ENCODE data around the gene HOXC5.

The HOXC5 gene

DNA sequence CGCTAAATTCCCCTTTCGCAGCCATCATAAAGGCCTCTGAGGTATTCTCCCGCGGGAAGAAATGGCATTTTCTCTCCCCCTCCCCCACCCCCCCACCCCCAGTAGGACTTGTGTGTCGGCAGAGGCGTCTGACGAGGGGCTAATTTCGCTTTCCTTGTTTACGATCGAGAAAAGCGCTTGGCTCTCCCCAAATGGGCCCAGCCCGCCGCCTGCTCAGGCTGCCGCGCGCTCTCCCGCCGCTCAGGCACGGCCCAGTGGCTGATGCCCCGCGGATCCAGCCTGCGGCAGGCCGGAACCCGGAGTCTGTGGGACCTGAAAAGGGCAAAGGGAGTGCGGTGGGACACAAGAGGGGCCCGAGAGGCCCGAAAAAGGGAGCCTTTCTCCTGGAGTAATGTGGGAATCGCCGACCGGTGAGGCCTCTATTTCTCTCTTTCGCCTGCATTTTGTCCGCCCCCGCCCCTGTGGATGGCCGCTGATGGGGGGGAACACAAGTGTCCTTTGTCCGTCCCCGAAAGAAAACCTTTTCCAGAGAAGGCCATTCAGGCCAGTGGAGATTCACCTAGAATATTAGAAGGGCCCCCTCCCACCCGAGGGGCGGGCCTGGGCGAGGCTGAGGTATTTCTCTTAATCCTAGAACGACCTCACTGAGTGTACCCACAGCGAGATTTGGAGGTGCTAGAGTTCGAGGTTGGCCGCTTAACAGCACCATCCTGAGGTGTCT is 13.6 kb upstream of the HOXC5 start:
- DNase-seq (ENCODE audit: extremely low read depth in 1 of 2, low read depth in 1 of 2): no peak

DNA sequence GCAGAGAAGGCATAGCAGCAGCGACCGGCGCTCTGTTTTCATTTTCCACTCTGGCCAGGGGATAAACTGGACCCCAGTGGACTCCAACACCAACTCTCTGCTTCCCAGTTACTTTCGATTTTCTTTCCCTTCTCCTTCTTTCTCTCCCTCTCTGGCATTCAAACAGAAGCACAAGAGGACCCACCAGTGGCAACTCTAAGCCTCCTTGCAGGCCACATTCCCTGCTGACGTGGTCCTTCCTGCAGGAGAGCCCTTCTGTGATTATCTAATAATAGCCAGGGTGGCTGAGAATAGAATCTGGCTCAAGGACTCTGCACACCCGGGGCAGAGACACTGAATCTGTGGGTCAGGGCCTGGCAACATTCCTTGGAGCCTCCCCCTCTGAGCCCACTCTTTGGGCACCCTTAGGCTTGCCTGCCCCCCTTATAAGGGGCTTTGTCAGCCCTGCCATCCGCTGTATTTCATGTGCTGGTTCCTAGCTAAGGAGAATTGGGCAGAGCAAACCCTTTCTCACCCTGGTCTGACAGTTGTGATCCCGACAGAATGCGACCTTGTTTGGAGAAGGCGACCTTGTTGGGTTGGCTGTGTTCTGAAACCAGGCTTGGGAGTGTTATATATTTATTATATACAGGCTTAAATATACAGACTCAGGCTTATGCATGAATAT is 12.8 kb upstream of the HOXC5 start:
- DNase-seq (ENCODE audit: extremely low read depth in 1 of 2, low read depth in 1 of 2): no peak

DNA sequence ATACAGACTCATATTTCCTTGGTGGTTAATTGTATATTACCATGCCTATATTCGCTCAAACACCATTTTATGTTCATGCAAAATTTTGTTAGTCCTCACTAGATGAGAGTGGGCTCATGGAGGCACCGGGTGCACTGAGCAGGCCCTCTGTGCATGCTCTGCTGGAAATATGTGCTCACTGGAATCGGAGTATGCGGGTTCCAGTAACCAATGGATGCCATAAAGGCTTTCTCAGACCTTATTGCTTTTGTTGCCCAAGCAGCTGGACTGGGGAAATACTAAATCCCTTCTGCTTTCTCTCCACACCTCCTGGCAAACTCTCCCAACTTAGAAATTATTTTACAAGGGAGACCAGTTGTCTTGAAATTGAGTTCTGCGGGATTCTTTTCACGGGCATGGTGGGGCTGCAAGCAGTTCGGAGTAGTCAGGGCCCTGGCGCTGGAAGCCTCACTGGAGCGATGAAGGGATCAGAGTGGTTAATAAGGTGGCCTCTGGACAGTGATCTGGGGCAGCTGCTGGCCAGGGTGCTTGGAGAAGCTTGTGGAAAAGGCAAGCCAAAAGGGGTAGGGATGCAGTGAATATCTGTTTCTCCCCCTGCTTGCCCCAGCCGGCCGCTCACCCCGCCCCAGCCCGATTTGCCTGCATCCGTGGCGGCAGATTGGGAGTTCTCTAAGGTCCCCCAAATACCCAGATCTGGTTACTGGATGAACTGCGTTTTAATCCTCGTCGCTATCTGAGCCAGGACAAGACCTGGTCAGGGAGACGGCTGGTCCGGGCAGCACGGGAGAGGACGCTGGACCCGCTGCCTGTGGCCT is 12.1 kb upstream of the HOXC5 start:
- no peak for DNase-seq (ENCODE audit: extremely low read depth in 1 of 2, low read depth in 1 of 2)

DNA sequence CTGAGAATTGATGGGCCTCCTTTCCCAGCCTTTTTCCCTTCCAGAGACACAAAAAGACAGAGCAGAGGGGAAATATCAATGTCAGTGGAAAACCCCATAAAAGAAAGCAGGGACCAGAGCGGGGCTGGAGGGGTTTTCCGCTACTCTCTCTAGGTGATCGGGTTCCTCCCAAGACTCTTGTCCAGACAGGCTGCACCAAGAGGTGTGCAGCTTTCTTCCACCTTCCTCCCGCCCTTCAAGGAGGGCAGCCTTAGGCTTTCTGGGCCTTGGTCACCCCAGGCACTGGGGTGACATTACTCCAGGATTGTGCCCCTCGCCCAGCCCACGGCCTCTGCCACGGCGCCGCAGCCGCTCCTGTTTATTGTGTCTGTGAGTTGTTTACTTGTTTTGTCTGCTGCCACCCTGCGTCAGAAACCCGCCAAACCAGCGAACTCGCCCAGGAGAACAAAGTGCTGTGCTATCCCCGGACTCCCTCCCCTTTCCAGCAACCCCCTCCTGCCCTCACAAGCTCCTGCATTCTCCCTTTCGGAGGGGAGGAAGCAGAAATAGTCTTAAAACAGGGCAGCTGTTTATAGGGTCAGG is 11.3 kb upstream of the HOXC5 start:
- no peak for DNase-seq (ENCODE audit: extremely low read depth in 1 of 2, low read depth in 1 of 2)

DNA sequence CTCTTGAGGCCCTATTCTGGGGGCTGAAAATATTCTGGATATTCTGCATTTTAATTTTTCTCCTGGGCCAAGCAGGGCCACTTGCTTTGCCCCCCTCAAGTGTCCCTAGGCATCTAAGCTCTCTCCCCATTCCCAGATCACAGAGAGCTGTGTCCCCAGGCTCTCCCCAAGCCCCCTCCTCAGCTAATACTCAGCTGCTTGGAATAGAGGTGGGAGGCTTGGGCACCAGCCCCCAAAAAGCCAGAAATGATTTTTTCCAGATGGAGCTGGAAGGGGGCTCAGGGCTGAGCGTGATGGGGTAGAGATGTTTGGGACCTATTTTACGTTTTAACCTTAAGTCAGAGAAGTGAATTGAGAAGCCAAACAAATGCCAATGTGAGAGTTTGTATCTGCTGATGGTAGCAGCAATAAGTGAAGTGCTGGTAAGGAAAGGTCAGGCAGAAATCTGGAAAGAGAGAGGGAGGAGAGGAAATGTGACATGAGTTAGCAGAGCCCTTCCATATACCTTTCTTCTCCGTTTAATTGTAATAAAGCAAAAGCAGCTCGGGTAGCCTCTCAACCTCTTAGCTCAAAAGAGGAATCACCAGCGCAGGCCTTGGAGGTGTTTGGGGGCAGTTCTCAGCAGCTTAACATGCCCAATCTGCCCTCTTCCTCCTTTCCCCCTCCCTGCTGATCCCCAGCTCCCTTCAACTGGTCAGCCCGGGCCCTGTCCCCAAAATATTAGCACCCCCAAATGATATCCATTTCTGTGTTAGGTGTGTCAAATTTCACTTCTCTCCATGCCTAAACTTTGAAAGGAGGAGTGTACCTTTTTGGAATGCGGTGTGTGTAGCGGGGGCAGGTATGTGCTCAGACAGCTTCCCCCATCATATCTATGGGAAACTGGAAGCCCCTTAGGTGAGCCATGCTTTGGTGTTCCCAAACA is 9.6 kb upstream of the HOXC5 start:
- no peak for DNase-seq (ENCODE audit: extremely low read depth in 1 of 2, low read depth in 1 of 2)

DNA sequence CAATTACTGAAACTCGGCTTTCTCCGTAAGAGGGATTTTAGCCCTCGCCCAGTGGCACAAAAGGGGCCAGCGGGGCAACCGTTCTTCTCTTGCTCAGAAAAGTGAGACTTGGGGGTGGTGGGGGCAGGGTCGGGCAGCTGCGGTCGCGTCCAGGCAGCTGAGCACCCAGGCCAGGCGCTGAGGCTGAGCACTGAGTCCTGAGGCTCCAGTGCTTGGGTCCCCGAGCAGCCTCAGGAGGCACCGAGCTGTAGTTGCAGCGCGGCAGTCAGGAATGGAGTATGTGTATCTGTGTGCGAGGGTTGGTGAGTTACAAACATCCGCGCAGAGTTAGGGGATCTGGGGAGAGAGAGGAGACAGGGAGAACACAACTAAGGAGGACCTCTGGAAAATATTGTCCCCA is 8.7 kb upstream of the HOXC5 start:
- DNase-seq (ENCODE audit: extremely low read depth in 1 of 2, low read depth in 1 of 2): no peak

DNA sequence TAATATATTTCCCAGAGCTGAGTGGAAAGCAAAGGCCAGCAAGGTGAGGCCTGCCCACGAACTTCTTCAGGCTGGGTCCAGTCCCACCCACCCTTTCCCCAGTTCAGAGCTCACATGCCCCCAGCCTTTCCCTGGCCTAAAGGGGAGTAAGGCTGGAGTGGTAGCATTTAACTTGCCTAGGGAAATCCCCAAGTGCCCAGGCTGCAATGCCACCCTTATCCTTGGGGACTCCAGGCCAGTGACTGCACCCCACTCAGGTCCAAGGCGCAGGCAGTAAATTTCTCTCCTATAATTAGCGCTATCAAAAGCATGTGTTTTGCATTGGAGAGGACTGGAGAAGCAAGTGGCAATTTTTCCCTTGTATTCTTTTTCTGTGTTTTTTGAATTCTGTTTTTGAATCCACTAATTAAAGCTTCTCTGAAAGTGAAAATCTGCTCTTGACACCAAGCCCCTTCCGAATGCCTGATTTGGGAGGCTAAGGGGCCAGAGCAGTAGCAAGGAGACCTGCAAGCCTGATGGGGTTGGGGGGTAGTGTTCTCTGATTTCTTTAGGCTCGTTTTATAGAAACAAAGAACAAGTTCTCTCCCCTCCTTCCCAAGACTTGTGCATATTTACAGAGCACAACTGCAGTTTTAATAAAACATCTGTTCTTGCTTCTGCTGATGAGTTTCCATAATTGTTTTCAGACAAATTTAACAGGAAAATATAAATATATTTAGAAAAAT is 8.1 kb upstream of the HOXC5 start:
- no peak for DNase-seq (ENCODE audit: extremely low read depth in 1 of 2, low read depth in 1 of 2)

DNA sequence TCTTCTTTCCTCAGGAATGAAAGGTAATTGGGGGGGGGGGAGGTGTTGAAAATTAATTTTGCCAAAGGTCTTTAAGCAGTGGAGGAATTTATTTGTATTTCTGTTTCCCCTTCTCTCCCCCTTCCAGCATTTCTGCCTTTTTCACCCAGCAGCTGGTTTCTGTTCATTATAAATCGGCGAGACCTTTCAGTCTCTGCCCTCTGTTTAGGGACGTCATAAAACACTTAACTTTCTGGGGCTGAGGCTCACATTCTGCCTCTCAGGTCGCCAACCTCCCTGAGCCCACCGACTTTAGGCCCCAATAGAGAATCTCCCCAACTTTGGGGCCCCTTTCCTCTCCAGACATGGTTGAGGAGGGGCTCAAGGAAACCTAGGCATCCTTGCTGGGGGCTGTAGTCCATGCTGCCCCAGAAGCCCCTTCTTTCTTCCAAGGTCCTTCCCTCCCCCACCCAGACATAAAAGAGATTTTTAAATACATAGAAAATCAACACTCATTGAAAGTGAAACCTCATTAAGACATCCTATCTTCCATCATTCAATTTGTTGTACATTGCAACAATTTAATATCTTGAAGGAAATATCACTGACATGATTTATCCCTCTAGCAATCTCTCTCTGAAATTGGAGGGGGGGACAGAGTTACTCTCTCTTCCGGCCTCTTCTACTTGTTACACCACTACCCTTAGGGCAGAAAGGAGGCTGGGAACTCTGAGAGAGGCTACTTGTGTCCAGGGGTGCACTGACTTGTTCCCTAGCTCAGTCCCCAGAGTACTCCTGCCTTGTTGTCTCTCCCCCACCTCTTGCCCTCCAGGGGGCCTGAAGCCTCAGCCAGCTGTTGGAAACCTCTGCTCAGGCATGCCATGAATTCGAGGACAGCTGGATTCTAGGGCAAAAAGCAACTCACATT is 7.1 kb upstream of the HOXC5 start:
- DNase-seq (ENCODE audit: extremely low read depth in 1 of 2, low read depth in 1 of 2): no peak

DNA sequence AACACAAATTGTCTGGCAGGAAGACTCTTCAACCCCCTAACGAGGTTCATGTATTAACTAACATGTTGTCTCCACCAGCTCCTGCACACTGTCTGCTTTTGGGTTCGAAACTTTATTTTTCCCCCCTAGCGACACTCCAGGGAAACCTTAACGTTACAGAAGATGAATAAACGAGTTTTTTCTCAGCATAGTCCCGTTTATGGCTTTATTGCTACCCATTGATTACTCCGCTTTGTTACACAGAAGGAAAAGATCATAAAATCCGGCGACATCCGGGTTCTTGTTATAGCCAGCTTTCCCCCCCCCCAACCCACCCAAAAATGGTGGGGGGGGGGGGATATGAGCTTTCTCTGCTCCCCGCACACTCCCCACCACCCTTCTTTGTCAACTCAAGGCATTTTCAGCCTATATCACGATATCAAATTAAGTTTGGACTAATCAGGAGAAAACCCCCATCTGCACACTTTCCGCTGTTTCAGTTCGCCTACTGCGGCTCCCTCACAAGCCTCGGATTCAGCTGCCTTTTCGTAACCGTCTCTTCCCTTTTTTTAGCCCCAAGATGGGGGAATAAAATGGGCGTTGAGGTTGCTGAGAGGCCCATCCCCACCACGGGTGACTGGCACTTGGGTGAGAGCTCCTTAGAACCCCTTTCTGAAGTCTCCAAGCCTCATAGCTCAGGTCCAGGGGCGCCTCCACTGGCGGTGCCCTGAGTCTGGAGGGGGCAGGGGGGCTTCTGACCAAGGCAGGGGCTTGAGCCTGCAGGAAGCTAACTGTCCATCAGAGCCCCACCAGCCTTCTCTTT is 6.0 kb upstream of the HOXC5 start:
- no peak for DNase-seq (ENCODE audit: extremely low read depth in 1 of 2, low read depth in 1 of 2)

DNA sequence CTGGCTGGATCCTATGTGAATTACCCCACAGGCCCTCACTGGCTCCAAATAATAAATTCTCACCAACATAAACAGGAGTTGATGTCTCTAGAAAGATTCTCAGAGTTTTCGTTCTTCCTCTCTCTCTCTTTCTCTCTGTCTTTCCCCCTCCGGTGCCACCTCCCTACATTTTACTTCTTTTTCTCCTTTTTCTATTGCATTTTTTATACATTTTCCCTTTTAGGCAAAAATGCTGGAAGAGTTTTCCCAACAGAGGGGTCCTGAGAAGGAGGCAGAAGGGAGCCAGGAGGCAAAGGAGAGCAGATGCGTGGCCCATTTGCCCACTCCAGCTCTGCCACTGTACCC is 5.4 kb upstream of the HOXC5 start:
- DNase-seq (ENCODE audit: extremely low read depth in 1 of 2, low read depth in 1 of 2): no peak

DNA sequence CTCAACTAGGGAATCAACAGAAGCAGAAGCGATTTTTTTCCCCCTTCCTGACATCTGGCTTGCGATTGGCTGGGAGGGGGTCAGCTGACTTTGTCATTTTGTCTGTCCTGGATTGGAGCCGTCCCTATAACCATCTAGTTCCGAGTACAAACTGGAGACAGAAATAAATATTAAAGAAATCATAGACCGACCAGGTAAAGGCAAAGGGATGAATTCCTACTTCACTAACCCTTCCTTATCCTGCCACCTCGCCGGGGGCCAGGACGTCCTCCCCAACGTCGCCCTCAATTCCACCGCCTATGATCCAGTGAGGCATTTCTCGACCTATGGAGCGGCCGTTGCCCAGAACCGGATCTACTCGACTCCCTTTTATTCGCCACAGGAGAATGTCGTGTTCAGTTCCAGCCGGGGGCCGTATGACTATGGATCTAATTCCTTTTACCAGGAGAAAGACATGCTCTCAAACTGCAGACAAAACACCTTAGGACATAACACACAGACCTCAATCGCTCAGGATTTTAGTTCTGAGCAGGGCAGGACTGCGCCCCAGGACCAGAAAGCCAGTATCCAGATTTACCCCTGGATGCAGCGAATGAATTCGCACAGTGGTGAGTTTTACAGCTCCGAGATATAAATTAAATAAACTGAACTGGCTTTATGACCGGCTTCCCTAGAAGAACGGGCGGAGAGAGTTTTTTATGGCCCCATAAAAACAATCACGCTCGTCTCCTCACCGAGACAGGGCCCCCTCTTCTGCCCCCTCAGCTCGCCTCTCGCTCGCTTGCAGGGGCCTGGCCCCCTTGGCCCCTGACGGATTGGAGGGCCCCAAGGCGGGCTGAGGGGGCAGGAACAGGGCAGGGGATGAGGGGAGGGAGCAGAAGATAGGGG is 4.3 kb upstream of the HOXC5 start, which contains the start of gene HOXC6:
TSS of gene HOXC6 (plus strand) at position 127 of the 888 bp plus-strand sequence. CDS start at position 209, 82 bp downstream.
- no peak for DNase-seq (ENCODE audit: extremely low read depth in 1 of 2, low read depth in 1 of 2)

DNA sequence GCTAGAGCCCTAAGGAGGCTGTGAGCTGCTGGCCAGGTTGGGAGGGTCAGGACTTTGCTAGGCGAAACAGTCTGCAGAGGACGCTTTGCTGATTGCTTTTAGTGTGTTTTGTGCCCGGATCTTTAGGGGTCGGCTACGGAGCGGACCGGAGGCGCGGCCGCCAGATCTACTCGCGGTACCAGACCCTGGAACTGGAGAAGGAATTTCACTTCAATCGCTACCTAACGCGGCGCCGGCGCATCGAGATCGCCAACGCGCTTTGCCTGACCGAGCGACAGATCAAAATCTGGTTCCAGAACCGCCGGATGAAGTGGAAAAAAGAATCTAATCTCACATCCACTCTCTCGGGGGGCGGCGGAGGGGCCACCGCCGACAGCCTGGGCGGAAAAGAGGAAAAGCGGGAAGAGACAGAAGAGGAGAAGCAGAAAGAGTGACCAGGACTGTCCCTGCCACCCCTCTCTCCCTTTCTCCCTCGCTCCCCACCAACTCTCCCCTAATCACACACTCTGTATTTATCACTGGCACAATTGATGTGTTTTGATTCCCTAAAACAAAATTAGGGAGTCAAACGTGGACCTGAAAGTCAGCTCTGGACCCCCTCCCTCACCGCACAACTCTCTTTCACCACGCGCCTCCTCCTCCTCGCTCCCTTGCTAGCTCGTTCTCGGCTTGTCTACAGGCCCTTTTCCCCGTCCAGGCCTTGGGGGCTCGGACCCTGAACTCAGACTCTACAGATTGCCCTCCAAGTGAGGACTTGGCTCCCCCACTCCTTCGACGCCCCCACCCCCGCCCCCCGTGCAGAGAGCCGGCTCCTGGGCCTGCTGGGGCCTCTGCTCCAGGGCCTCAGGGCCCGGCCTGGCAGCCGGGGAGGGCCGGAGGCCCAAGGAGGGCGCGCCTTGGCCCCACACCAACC is 3.1 kb upstream of the HOXC5 start:
- no peak for DNase-seq (ENCODE audit: extremely low read depth in 1 of 2, low read depth in 1 of 2)

DNA sequence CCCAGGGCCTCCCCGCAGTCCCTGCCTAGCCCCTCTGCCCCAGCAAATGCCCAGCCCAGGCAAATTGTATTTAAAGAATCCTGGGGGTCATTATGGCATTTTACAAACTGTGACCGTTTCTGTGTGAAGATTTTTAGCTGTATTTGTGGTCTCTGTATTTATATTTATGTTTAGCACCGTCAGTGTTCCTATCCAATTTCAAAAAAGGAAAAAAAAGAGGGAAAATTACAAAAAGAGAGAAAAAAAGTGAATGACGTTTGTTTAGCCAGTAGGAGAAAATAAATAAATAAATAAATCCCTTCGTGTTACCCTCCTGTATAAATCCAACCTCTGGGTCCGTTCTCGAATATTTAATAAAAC is 2.4 kb upstream of the HOXC5 start:
- DNase-seq (ENCODE audit: extremely low read depth in 1 of 2, low read depth in 1 of 2): no peak

DNA sequence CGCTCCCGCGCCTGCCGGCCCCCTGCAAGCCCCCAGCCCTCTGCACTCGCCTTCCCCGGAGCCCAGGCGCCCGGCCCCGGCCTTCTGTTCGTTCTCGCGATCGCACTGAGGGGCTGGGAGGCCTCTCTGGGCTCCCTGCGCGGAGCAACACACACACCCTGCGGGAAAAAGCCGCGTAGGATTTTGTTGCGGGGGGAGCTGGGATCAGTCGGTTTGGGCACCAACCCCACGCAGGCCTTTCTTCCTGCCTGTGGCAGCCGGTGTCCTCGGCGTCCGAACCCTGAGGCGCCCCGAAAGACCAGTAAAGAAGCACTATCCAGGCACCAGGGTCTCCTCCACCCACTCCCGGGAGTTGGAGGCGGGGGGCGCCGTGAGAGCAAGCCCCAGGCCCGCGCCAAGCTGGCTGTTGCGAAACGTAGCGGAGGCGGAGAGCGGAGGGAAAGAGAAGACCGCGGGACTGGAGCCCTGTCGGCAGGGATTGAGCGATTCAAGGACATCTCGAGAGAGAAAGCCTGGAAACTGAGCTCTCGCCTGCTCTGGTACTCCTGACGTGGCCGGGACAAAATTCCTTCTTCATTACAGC is 1.9 kb upstream of the HOXC5 start:
- DNase-seq (ENCODE audit: extremely low read depth in 1 of 2, low read depth in 1 of 2): no peak

DNA sequence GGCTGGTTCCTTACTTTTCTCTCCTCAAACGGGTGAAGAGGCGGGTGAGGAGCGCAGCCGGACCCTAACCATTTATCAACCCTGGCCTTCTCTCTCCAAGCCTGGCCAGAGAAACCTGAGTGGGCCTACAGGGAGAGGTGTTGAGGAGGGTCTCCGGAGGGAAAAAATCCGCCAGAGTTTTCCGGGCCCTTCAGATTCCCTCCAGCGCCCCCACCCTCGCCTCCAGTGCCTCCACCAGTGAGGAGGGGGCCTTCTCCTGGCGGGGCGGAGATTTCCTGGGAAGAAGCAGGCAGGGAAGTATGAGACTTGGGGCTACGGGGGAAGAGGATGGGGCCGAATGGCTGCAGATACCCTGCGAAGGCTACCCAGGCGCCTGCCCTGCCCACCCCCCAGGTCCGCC is 1.4 kb upstream of the HOXC5 start:
- DNase-seq (ENCODE audit: extremely low read depth in 1 of 2, low read depth in 1 of 2): no peak
